ENCODE results near the gene ATP5PD.

GRCh38 chr17:75067856-75068255 is 21.1 kb upstream of the ATP5PD start:
- no peak for TF ChIP-seq POLR2AphosphoS5 (IDR thresholded peaks at IDR 0.05; ENCODE audit: low read depth, low read length)
- TF ChIP-seq TAF1 (IDR thresholded peaks at IDR 0.05; ENCODE audit: borderline replicate concordance, low read depth, low read length): no peak
- no peak for TF ChIP-seq POLR2A (IDR thresholded peaks at IDR 0.05; ENCODE audit: low read depth, low read length)

Measured in GM12892 (cell line).